Measurements from ENCODE around the gene ARL15. TPM values are rescaled to one million over a fixed set of nuclear protein-coding genes. Genes with fewer than 3 reads are reported as not detected.

Gene ARL15
- total and polyA plus RNA-seq, 9 of the 15 experiments (the other 6 are each of a cell fraction or from before 2014, with no cell fraction given): 18.5 to 80.4 (median 57.0) TPM

DNA sequence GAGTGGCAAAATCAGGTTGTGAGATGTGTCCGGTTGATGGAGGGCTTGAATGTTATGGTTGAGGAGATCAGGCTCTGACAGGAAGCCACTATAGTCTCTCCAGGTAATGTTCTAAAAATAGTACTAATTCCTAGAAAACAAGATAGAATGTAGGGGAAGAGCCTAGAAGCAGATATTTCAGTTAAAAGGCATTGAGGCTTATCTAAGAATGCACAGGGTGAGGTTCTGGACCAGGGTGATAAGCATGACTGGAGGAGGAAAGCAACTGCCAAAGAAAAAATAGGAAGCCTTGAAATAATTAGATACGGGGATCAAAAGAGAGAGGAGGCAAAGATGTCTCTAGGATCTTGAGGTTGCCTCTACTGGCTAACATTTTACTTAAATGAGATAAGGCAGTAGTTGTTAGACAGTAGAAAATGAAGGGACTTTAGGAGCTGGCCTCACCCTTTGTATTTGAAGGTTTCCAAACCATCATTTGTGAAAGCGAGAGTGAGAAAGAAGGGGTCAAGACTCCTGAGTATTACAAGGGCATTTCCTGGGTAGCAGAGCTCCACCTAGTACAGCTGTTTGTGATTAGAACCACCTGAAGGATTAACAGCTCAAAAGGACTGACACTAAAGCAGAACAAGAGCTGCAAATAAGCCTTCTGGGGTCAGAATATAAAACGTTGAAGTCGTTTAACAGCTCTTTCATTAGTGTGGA lies 15.4 kb upstream of the ARL15 start (continued):
- TF ChIP-seq, protein P1, sequence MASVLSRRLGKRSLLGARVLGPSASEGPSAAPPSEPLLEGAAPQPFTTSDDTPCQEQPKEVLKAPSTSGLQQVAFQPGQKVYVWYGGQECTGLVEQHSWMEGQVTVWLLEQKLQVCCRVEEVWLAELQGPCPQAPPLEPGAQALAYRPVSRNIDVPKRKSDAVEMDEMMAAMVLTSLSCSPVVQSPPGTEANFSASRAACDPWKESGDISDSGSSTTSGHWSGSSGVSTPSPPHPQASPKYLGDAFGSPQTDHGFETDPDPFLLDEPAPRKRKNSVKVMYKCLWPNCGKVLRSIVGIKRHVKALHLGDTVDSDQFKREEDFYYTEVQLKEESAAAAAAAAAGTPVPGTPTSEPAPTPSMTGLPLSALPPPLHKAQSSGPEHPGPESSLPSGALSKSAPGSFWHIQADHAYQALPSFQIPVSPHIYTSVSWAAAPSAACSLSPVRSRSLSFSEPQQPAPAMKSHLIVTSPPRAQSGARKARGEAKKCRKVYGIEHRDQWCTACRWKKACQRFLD (CRISPR knock-in tag; IDR thresholded peaks at IDR 0.05): peak; percentile 95
- no peak for TF ChIP-seq HNRNPK (IDR thresholded peaks at IDR 0.05; ENCODE audit: low read depth, low read length, poor library complexity, severe bottlenecking)
- peak; percentile 55; the same call in 1 of the 2 replicates for TF ChIP-seq NFE2 (IDR thresholded peaks at IDR 0.05; ENCODE audit: low read depth)
- TF ChIP-seq ZNF316 (IDR thresholded peaks at IDR 0.05): no peak
- TF ChIP-seq GATA2 (CRISPR knock-in tag; IDR thresholded peaks at IDR 0.05): peak; percentile 98
- peak; percentile 71 for TF ChIP-seq TAF9B (IDR thresholded peaks at IDR 0.05; ENCODE audit: partially characterized antibody)
- TF ChIP-seq HOXB6 (CRISPR knock-in tag; IDR thresholded peaks at IDR 0.05; ENCODE audit: borderline replicate concordance): no peak
- TF ChIP-seq DACH1 (IDR thresholded peaks at IDR 0.05; ENCODE audit: partially characterized antibody): peak; percentile 69
- TF ChIP-seq, protein P2, sequence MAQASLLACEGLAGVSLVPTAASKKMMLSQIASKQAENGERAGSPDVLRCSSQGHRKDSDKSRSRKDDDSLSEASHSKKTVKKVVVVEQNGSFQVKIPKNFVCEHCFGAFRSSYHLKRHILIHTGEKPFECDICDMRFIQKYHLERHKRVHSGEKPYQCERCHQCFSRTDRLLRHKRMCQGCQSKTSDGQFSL (CRISPR knock-in tag; IDR thresholded peaks at IDR 0.05): no peak
- TF ChIP-seq, protein P2 (tag; IDR thresholded peaks at IDR 0.05): no peak
- TF ChIP-seq HNRNPL (IDR thresholded peaks at IDR 0.05; ENCODE audit: low read depth, low read length): no peak
- TF ChIP-seq, protein P3, sequence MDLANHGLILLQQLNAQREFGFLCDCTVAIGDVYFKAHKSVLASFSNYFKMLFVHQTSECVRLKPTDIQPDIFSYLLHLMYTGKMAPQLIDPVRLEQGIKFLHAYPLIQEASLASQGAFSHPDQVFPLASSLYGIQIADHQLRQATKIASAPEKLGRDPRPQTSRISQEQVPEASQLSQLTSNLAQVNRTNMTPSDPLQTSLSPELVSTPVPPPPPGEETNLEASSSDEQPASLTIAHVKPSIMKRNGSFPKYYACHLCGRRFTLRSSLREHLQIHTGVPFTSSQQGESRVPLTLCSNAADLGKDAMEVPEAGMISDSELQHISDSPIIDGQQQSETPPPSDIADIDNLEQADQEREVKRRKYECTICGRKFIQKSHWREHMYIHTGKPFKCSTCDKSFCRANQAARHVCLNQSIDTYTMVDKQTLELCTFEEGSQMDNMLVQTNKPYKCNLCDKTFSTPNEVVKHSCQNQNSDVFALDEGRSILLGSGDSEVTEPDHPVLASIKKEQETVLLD (IDR thresholded peaks at IDR 0.05): peak; percentile 79; the same call in 1 of the 2 replicates
- peak; percentile 94 for TF ChIP-seq ZNF644 (tag; IDR thresholded peaks at IDR 0.05; ENCODE audit: low read depth)
- TF ChIP-seq PYGO2 (tag; IDR thresholded peaks at IDR 0.05): peak; percentile 84
- TF ChIP-seq MEF2D (tag; conservative IDR thresholded peaks at IDR 0.05; ENCODE audit: low read depth): peak; percentile 100
- no peak for TF ChIP-seq KDM2B (CRISPR knock-in tag; IDR thresholded peaks at IDR 0.05)
- TF ChIP-seq LCOR (CRISPR knock-in tag; IDR thresholded peaks at IDR 0.05): peak; percentile 79; the same call in 1 of the 2 replicates

All from K562 (cell line).